Measurements from ENCODE around the gene ZNF532.

DNA sequence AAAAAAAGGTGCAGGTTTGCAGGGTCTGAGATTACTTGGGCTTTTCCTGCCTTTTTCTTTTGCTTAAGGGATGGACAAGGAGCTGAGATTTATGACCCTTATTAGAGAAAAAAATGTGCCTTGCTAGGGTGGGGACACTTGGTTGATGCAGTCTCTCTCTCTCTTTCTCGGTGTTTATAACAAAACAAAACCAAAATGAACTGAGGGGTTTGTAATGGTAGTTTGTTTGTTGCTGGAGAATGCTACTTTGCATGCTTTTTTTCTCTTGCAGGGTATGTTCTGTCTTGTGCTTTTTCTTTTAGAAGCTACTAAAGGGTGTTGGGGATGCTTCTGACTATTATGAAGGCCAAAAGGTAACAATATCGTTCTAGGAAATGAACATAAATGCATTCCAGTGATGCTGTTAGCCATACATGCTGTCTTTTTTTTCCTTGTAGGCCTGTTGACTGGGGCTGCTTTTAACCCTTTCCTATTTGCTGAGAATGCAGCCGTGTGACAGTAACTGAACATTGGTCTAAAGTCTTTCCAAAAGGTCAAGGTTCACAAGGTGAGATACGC is 435 bp downstream of the ZNF532 start:
- TF ChIP-seq POLR2A (IDR thresholded peaks at IDR 0.05): no peak
- TF ChIP-seq, protein P1, sequence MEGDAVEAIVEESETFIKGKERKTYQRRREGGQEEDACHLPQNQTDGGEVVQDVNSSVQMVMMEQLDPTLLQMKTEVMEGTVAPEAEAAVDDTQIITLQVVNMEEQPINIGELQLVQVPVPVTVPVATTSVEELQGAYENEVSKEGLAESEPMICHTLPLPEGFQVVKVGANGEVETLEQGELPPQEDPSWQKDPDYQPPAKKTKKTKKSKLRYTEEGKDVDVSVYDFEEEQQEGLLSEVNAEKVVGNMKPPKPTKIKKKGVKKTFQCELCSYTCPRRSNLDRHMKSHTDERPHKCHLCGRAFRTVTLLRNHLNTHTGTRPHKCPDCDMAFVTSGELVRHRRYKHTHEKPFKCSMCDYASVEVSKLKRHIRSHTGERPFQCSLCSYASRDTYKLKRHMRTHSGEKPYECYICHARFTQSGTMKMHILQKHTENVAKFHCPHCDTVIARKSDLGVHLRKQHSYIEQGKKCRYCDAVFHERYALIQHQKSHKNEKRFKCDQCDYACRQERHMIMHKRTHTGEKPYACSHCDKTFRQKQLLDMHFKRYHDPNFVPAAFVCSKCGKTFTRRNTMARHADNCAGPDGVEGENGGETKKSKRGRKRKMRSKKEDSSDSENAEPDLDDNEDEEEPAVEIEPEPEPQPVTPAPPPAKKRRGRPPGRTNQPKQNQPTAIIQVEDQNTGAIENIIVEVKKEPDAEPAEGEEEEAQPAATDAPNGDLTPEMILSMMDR (IDR thresholded peaks at IDR 0.05 in 4 of 5, conservative IDR thresholded peaks at IDR 0.05 in 1 of 5): no peak

All from gastrocnemius medialis (tissue), 4 donors.